ENCODE results near the gene THPO. TPM values are rescaled to one million over a fixed set of nuclear protein-coding genes. Genes with fewer than 3 reads are reported as not detected.

THPO gene
- total RNA-seq, 1 donor from 2014 or later: 2.3 TPM

GRCh38 chr3:184359610-184360009, 18.4 kb downstream of the THPO start:
- H3K9ac ChIP-seq: no peak overlapping the region
- H3K27me3 ChIP-seq: no peaks in the 10 kb centered on the region
- H4K20me1 ChIP-seq (ENCODE audit: low read depth): peaks cover 4% of the 10 kb centered on the region
- Mint-ChIP-seq H3K4me3 (peak overlapping the region; percentile 94), H3K4me1 (peaks cover 26% of the 10 kb centered on the region), H3K27me3 (ENCODE audit: insufficient read depth, low read depth) (peaks cover 14% of the 10 kb centered on the region), H3K36me3 (peaks cover 10% of the 10 kb centered on the region), H3K9me3 (no peaks in the 10 kb centered on the region), H3K27ac (no peak overlapping the region)
- H3K79me2 ChIP-seq (ENCODE audit: low read depth): peaks cover 49% of the 10 kb centered on the region
- H3K4me3 ChIP-seq: peak overlapping the region; percentile 86
- DNase-seq (ENCODE audit: low spot score): peak; percentile 59
- H3K4me2 ChIP-seq: peak overlapping the region; percentile 84
- H3K4me1 ChIP-seq: peaks cover 23% of the 10 kb centered on the region
- H2AFZ ChIP-seq (replicated peaks): no peak overlapping the region
- H3K27ac ChIP-seq: no peak overlapping the region
- no peak for TF ChIP-seq CTCF (IDR thresholded peaks at IDR 0.05)
- no peak for TF ChIP-seq EZH2phosphoT487 (IDR thresholded peaks at IDR 0.05)
- TF ChIP-seq EZH2 (IDR thresholded peaks at IDR 0.05): no peak
- no peaks in the 10 kb centered on the region for H3K36me3 ChIP-seq
- H3F3A ChIP-seq (ENCODE audit: low read depth): peaks cover 37% of the 10 kb centered on the region
- H3K9me3 ChIP-seq (ENCODE audit: low read depth): no peaks in the 10 kb centered on the region

- H3K27ac ChIP-seq: no peak overlapping the region
- H4K20me1 ChIP-seq (ENCODE audit: low read depth): peaks cover 2% of the 10 kb centered on the region
- no peak for DNase-seq (ENCODE audit: low spot score)
- no peaks in the 10 kb centered on the region for H3K9me3 ChIP-seq (ENCODE audit: low read depth)
- H3K4me3 ChIP-seq: no peak overlapping the region
- H3K4me1 ChIP-seq: peaks cover 23% of the 10 kb centered on the region
- Mint-ChIP-seq H3K27ac (no peak overlapping the region), H3K36me3 (peaks cover 7% of the 10 kb centered on the region), H3K4me1 (peaks cover 22% of the 10 kb centered on the region), H3K27me3 (ENCODE audit: insufficient read depth, low read depth) (peaks cover 13% of the 10 kb centered on the region), H3K9me3 (no peaks in the 10 kb centered on the region), H3K4me3 (peak overlapping the region; percentile 55)
- no peaks in the 10 kb centered on the region for H3K27me3 ChIP-seq
- no peaks in the 10 kb centered on the region for H3K36me3 ChIP-seq
- H3K79me2 ChIP-seq (ENCODE audit: low read depth): peaks cover 42% of the 10 kb centered on the region
- no peak overlapping the region for H3K9ac ChIP-seq
- peaks cover 37% of the 10 kb centered on the region for H3F3A ChIP-seq (ENCODE audit: low read depth)
- peak overlapping the region; percentile 84 for H3K4me2 ChIP-seq
- TF ChIP-seq EZH2phosphoT487 (IDR thresholded peaks at IDR 0.05): no peak
- no peak for TF ChIP-seq EZH2 (IDR thresholded peaks at IDR 0.05)
- no peak for TF ChIP-seq CTCF (IDR thresholded peaks at IDR 0.05)
- no peak overlapping the region for H2AFZ ChIP-seq (replicated peaks)
Measured at GRCh38 chr3:184358921-184359350, 19.1 kb downstream of the THPO start.

- TF ChIP-seq EZH2 (IDR thresholded peaks at IDR 0.05) (no peak), CTCF (IDR thresholded peaks at IDR 0.05) (no peak), EZH2phosphoT487 (IDR thresholded peaks at IDR 0.05) (no peak)
- peaks cover 35% of the 10 kb centered on the region for H3K79me2 ChIP-seq (ENCODE audit: low read depth)
- Mint-ChIP-seq H3K4me3 (peak overlapping the region; percentile 55), H3K4me1 (peaks cover 18% of the 10 kb centered on the region), H3K9me3 (no peaks in the 10 kb centered on the region), H3K36me3 (peaks cover 6% of the 10 kb centered on the region), H3K27ac (no peak overlapping the region), H3K27me3 (ENCODE audit: insufficient read depth, low read depth) (peaks cover 9% of the 10 kb centered on the region)
- H3K4me2 ChIP-seq: no peak overlapping the region
- H3K4me1 ChIP-seq: peaks cover 19% of the 10 kb centered on the region
- DNase-seq (ENCODE audit: low spot score): no peak
- no peaks in the 10 kb centered on the region for H3K9me3 ChIP-seq (ENCODE audit: low read depth)
- peaks cover 33% of the 10 kb centered on the region for H3F3A ChIP-seq (ENCODE audit: low read depth)
- H4K20me1 ChIP-seq (ENCODE audit: low read depth): peaks cover 4% of the 10 kb centered on the region
- H3K9ac ChIP-seq: no peak overlapping the region
- no peaks in the 10 kb centered on the region for H3K36me3 ChIP-seq
- no peaks in the 10 kb centered on the region for H3K27me3 ChIP-seq
- no peak overlapping the region for H2AFZ ChIP-seq (replicated peaks)
- no peak overlapping the region for H3K4me3 ChIP-seq
- no peak overlapping the region for H3K27ac ChIP-seq
Measured at GRCh38 chr3:184358124-184358767, 19.8 kb downstream of the THPO start.

All from neural progenitor cell (in vitro differentiated cells).